Osteocyte (in vitro differentiated cells): Measurements from ENCODE around the gene OLR1. TPM values are rescaled to one million over a fixed set of nuclear protein-coding genes. Genes with fewer than 3 reads are reported as not detected.

Source experiments
- DNase-seq: peaks from one replicate; pipeline ENCODE4 v3.0.0; 2021; ENCODE audit warnings: mixed read lengths; ENCODE audit not compliant: unreplicated experiment; ENCODE audit errors: extremely low spot score
- H3K27ac Mint-ChIP-seq: one replicate; pipeline ENCODE4 v1.8.0; 2021; ENCODE audit warnings: mild to moderate bottlenecking, mixed read lengths; ENCODE audit not compliant: unreplicated experiment
- H3K27me3 Mint-ChIP-seq: one replicate; pipeline ENCODE4 v1.8.0; 2021; ENCODE audit warnings: mixed read lengths; ENCODE audit not compliant: unreplicated experiment
- H3K36me3 Mint-ChIP-seq: one replicate; pipeline ENCODE4 v1.8.0; 2021; ENCODE audit warnings: mixed read lengths; ENCODE audit not compliant: unreplicated experiment
- H3K4me1 Mint-ChIP-seq: one replicate; pipeline ENCODE4 v1.8.0; 2021; ENCODE audit warnings: mixed read lengths; ENCODE audit not compliant: unreplicated experiment
- H3K4me3 Mint-ChIP-seq: one replicate; pipeline ENCODE4 v1.8.0; 2021; ENCODE audit warnings: mild to moderate bottlenecking, moderate library complexity, mixed read lengths; ENCODE audit not compliant: unreplicated experiment
- H3K9me3 Mint-ChIP-seq: one replicate; pipeline ENCODE4 v1.8.0; 2021; ENCODE audit warnings: mixed read lengths; ENCODE audit not compliant: unreplicated experiment
- total RNA-seq: library from RNA; stranded (reverse); gene quantifications from 2 replicates; pipeline ENCODE4 v1.2.1, GENCODE V29; 2021
- TF ChIP-seq, protein P1 (sequence below): fragments of 200-600 bp; sonication (generic); IDR thresholded peaks from 2 replicates; pipeline ENCODE4 v1.5.0; 2021; ENCODE audit warnings: antibody characterized with exemption, mild to moderate bottlenecking, moderate library complexity

Gene OLR1
- total RNA-seq, 1 donor from 2014 or later, result not detected

DNA sequence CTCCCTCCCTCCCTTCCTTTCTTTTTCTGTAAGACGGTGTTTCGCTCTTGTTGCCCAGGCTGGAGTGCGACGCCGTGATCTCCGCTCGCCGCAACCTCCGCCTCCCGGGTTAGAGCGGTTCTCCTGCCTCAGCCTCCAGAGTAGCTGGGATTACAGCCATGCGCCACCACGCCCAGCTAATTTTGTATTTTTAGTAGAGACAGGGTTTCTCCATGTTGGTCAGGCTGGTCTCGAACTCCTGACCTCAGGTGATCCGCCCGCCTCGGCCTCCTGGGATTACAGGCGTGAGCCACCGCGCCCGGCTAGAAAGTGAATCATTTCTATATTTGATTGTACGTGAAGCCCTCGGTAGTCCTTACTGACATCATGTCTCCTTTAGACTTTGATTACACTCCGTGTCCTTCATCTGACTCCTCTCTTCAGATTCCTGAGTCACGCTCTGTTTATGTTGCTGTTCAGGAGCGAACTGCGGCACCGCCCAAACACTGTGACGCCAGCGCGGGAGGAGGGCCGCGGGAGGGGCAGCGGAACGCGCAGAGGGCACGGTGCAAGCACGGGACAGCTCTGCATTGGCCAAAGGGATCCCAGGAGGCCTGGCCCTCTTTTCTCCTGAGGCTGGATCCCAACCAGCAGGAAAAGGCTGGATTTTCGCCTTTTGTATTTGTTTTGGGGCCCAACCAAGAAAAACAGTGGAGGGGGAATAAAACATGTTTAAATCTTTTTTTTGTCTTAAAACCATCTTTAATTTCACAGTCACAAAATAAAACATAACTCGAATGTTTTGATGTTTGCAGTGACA lies 40.2 kb upstream of the OLR1 start:
- H3K27me3 Mint-ChIP-seq, result no peaks in the 10 kb centered on the region
- peaks cover 20% of the 10 kb centered on the region for H3K4me1 Mint-ChIP-seq
- peak overlapping the region; percentile 99 for H3K27ac Mint-ChIP-seq
- TF ChIP-seq, protein P1, sequence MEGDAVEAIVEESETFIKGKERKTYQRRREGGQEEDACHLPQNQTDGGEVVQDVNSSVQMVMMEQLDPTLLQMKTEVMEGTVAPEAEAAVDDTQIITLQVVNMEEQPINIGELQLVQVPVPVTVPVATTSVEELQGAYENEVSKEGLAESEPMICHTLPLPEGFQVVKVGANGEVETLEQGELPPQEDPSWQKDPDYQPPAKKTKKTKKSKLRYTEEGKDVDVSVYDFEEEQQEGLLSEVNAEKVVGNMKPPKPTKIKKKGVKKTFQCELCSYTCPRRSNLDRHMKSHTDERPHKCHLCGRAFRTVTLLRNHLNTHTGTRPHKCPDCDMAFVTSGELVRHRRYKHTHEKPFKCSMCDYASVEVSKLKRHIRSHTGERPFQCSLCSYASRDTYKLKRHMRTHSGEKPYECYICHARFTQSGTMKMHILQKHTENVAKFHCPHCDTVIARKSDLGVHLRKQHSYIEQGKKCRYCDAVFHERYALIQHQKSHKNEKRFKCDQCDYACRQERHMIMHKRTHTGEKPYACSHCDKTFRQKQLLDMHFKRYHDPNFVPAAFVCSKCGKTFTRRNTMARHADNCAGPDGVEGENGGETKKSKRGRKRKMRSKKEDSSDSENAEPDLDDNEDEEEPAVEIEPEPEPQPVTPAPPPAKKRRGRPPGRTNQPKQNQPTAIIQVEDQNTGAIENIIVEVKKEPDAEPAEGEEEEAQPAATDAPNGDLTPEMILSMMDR, result no peak
- peak; percentile 98 for DNase-seq
- peaks cover 3% of the 10 kb centered on the region for H3K36me3 Mint-ChIP-seq
- peak overlapping the region; percentile 89 for H3K4me3 Mint-ChIP-seq
- no peaks in the 10 kb centered on the region for H3K9me3 Mint-ChIP-seq

DNA sequence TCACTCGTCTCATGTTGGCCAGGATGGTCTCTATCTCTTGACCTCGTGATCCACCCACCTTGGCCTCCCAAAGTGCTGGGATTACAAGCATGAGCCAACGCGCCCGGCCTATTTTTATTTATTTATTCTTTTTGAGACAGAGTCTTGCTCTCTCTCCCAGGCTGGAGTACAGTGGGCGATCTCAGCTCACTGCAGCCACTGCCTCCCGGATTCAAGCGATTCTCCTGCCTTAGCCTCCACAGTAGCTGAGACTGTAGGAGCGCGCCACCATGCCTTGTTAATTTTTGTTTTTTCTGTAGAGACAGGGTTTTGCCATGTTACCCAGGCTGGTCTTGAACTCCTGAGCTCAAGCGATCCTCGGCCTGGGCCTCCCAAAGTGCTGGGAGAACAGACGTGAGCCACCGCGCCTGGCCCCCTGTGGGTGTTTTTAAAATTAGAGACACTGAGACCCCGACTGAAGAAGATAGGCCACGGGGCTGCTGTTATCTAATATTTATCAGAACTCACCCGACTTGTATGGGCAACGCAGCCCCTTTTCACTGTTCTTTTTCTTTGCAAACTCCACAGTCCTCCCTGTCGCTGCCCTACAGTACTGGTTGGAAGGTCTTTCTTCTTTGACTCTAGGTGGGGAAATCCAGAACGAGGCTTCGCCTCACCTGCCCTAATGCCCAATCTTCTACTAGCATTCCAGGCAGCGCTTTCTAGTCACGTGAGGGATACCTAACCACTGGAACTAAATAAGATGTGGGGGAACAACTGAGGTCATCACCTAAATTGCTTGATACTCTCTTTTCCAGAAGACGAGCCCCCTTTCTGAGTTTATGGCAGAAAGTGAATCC lies 39.4 kb upstream of the OLR1 start:
- TF ChIP-seq, protein P1, result no peak
- Mint-ChIP-seq H3K27me3 (no peaks in the 10 kb centered on the region), H3K4me3 (peak overlapping the region; percentile 89), H3K27ac (peak overlapping the region; percentile 99), H3K9me3 (no peaks in the 10 kb centered on the region), H3K4me1 (peaks cover 20% of the 10 kb centered on the region), H3K36me3 (peaks cover 3% of the 10 kb centered on the region)
- DNase-seq, result no peak

DNA sequence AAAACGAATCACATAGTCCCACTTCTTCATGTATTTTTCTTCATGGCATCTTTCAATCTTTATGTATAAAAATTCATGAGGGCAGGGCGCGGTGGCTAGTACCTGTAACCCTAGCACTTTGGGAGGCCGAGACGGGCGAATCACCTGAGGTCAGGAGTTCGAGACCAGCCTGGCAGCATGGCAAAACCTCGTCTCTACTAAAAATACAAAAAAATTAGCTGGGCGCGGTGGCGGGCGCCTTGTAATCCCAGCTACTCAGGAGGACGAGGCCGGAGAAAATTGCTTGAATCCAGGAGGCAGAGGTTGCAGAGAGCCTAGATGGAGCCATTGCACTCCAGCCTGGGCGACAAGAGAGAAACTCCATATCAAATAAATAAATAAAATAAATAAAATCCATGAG lies 38.3 kb upstream of the OLR1 start:
- Mint-ChIP-seq H3K36me3 (no peaks in the 10 kb centered on the region), H3K9me3 (no peaks in the 10 kb centered on the region), H3K4me3 (no peak overlapping the region), H3K4me1 (peaks cover 15% of the 10 kb centered on the region), H3K27me3 (no peaks in the 10 kb centered on the region), H3K27ac (no peak overlapping the region)
- TF ChIP-seq, protein P1, result no peak
- no peak for DNase-seq

DNA sequence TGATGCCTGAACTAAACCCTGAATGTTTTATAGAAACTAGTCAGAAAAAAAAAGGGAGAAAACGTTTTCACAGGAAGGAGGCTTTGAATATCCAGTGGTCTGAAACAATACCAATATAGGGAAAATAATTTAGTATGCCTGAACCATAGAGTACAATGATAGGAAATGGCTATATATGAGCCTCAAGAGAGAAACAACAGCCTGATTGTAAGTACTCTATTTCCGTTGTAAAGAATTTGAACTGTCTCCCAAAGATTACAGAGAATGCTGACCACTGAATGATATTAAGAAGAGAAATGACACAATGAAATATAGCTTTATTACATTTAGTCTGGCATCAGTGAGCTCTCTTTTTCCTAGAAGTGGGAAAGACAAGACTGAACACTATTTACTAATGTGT lies 35.2 kb upstream of the OLR1 start:
- Mint-ChIP-seq H3K4me3 (no peak overlapping the region), H3K4me1 (peaks cover 10% of the 10 kb centered on the region), H3K27ac (no peak overlapping the region), H3K9me3 (no peaks in the 10 kb centered on the region), H3K36me3 (no peaks in the 10 kb centered on the region), H3K27me3 (peaks cover 2% of the 10 kb centered on the region)
- TF ChIP-seq, protein P1, result no peak
- DNase-seq, result no peak
